Neural cell (in vitro differentiated cells): ENCODE measurements around the gene IL1RAPL2. TPM values are rescaled to one million over a fixed set of nuclear protein-coding genes. Genes with fewer than 3 reads are reported as not detected.

Source experiments
- H2AFZ ChIP-seq: fragments of 200-600, 300-800 bp; sonication (generic), shearing (Covaris generic); 2 replicates; pipeline ENCODE4 v1.6.0; 2014; ENCODE audit warnings: low read depth, mild to moderate bottlenecking, antibody characterized with exemption, low read length, moderate library complexity
- H3F3A ChIP-seq: fragments of 200-600 bp; shearing (Covaris generic); 2 replicates; pipeline ENCODE4 v1.6.1; 2016; ENCODE audit warnings: mild to moderate bottlenecking, moderate library complexity, mixed read lengths, antibody characterized with exemption, low read length; ENCODE audit not compliant: insufficient read depth, poor library complexity, severe bottlenecking
- H3K27ac ChIP-seq: fragments of 200-600, 300-800 bp; sonication (generic), shearing (Covaris generic); 2 replicates; pipeline ENCODE4 v1.5.1; 2014; ENCODE audit warnings: mild to moderate bottlenecking, low read length, moderate library complexity
- H3K27me3 ChIP-seq: fragments of 300-800, 200-600 bp; sonication (generic), shearing (Covaris generic); 2 replicates; pipeline ENCODE4 v1.6.0; 2014; ENCODE audit warnings: mild to moderate bottlenecking, low read depth, low read length, moderate library complexity; ENCODE audit not compliant: insufficient read depth
- H3K36me3 ChIP-seq: fragments of 300-800, 200-600 bp; sonication (generic), shearing (Covaris generic); 2 replicates; pipeline ENCODE4 v1.5.1; 2014; ENCODE audit warnings: mild to moderate bottlenecking, antibody characterized with exemption, low read length, moderate library complexity; ENCODE audit not compliant: insufficient read depth
- H3K4me2 ChIP-seq: fragments of 300-800, 200-600 bp; sonication (generic), shearing (Covaris generic); 2 replicates; pipeline ENCODE4 v1.6.0; 2014; ENCODE audit warnings: mild to moderate bottlenecking, low read length
- H3K4me3 ChIP-seq: fragments of 300-800, 200-600 bp; sonication (generic), shearing (Covaris generic); 2 replicates; pipeline ENCODE4 v1.5.1; 2014; ENCODE audit warnings: mild to moderate bottlenecking, low read length, moderate library complexity
- H3K79me2 ChIP-seq: fragments of 200-600 bp; shearing (Covaris generic); replicated peaks from 2 replicates; pipeline ENCODE4 v1.6.0; 2014; ENCODE audit warnings: mild to moderate bottlenecking, low read length, moderate library complexity; ENCODE audit not compliant: insufficient read depth
- H3K9ac ChIP-seq: fragments of 300-800, 200-600 bp; sonication (generic), shearing (Covaris generic); 2 replicates; pipeline ENCODE4 v1.6.1; 2016; ENCODE audit warnings: mild to moderate bottlenecking, low read length, mixed read lengths
- H3K9me2 ChIP-seq: fragments of 200-600 bp; shearing (Covaris generic); 2 replicates; pipeline ENCODE4 v1.6.1; 2016; ENCODE audit warnings: mild to moderate bottlenecking, low read length, mixed read lengths; ENCODE audit not compliant: insufficient read depth
- H3K9me3 ChIP-seq: fragments of 200-600, 300-800 bp; sonication (generic), shearing (Covaris generic); 2 replicates; pipeline ENCODE4 v1.6.1; 2016; ENCODE audit warnings: mild to moderate bottlenecking, mixed run types, low read length, moderate library complexity, mixed read lengths
- H4K20me1 ChIP-seq: fragments of 200-600 bp; shearing (Covaris generic); 2 replicates; pipeline ENCODE4 v1.6.1; 2016; ENCODE audit warnings: mild to moderate bottlenecking, mixed run types; ENCODE audit not compliant: insufficient read depth
- CTCF ChIP-seq: fragments of 450-650 bp; IDR thresholded peaks from 2 replicates; pipeline ENCODE4 v1.5.1; 2014; ENCODE audit warnings: antibody characterized with exemption, mild to moderate bottlenecking, moderate library complexity; ENCODE audit not compliant: poor library complexity, severe bottlenecking
- EZH2 ChIP-seq: fragments of 200-600, 300-800 bp; shearing (Covaris generic), sonication (generic); IDR thresholded peaks from 2 replicates; pipeline ENCODE4 v1.6.1; 2014; ENCODE audit warnings: antibody characterized with exemption, low read length, borderline replicate concordance, mild to moderate bottlenecking; ENCODE audit not compliant: insufficient read depth, poor library complexity, severe bottlenecking
- RAD21 ChIP-seq: fragments of 450-650 bp; conservative IDR thresholded peaks from 2 replicates; pipeline ENCODE4 v1.6.1; 2014; ENCODE audit warnings: antibody characterized with exemption, mild to moderate bottlenecking, moderate library complexity
- REST ChIP-seq: IDR thresholded peaks from 2 replicates; pipeline ENCODE4 v1.6.1; 2012; ENCODE audit warnings: borderline replicate concordance
- polyA plus RNA-seq: library from polyadenylated mRNA; depleted of rRNA; stranded (reverse); fragments of >200 nt; gene quantifications from 2 replicates; pipeline ENCODE4 v1.2.3, GENCODE V29; 2014

Gene IL1RAPL2
- polyA plus RNA-seq, 1 donor from 2014 or later: not detected

GRCh38 chrX:105696870-105697269 is 1130.9 kb downstream of the IL1RAPL2 start (continued):
- TF ChIP-seq CTCF: no peak

- no peaks in the 10 kb centered on the region for H3K27me3 ChIP-seq
- H3K9ac ChIP-seq: no peak overlapping the region
- H3K9me2 ChIP-seq: no peaks in the 10 kb centered on the region
- TF ChIP-seq RAD21 (no peak), EZH2 (no peak)
- no peak overlapping the region for H3K4me2 ChIP-seq
- H3F3A ChIP-seq: no peaks in the 10 kb centered on the region
- H4K20me1 ChIP-seq: no peaks in the 10 kb centered on the region
- no peak overlapping the region for H3K4me3 ChIP-seq
- H3K79me2 ChIP-seq: no peaks in the 10 kb centered on the region
- H3K27ac ChIP-seq: no peak overlapping the region
- H3K36me3 ChIP-seq: no peaks in the 10 kb centered on the region
- no peaks in the 10 kb centered on the region for H3K9me3 ChIP-seq
- H2AFZ ChIP-seq: no peak overlapping the region
Observed at GRCh38 chrX:105697984-105698781, 1132.2 kb downstream of the IL1RAPL2 start.

- TF ChIP-seq REST (peak; percentile 65), RAD21 (no peak)
- Histone ChIP-seq H3K4me2 (no peak overlapping the region), H2AFZ (no peak overlapping the region), H3K36me3 (no peaks in the 10 kb centered on the region), H3K4me3 (no peak overlapping the region), H3K9me3 (no peaks in the 10 kb centered on the region), H3K9ac (no peak overlapping the region), H3K9me2 (no peaks in the 10 kb centered on the region), H4K20me1 (no peaks in the 10 kb centered on the region), H3F3A (no peaks in the 10 kb centered on the region), H3K79me2 (no peaks in the 10 kb centered on the region), H3K27me3 (no peaks in the 10 kb centered on the region), H3K27ac (no peak overlapping the region)
Observed at GRCh38 chrX:105700331-105700730, 1134.3 kb downstream of the IL1RAPL2 start.
